ENCODE data around the gene HARS2.
A peak's percentile ranks its signal among the peaks of the same experiment; 100 is the strongest.
"Not testable (repeated sequence)": the region's sequence is repeated elsewhere in the genome, so short reads cannot be mapped to it uniquely, and the experiment has no call there.

Gene HARS2

GRCh38 chr5:140700177-140701144, 9.2 kb downstream of the HARS2 start, which contains the start of gene ZMAT2:
TSS of gene ZMAT2 (plus strand) at chr5:140700447. CDS start at chr5:140700461, 14 bp downstream.
- peak; percentile 89 for DNase-seq

GRCh38 chr5:140707812-140708211, 16.6 kb downstream of the HARS2 start:
- DNase-seq = no peak

GRCh38 chr5:140708787-140709186, 17.5 kb downstream of the HARS2 start:
- not testable (repeated sequence) for DNase-seq

- peak; percentile 95 for DNase-seq
Measured at GRCh38 chr5:140710899-140711552, 19.8 kb downstream of the HARS2 start.

- no peak for DNase-seq
Measured at GRCh38 chr5:140711794-140712193, 20.5 kb downstream of the HARS2 start.

- DNase-seq = no peak
Measured at GRCh38 chr5:140713562-140714094, 22.4 kb downstream of the HARS2 start.

GRCh38 chr5:140716238-140716637, 25.0 kb downstream of the HARS2 start:
- DNase-seq = not testable (repeated sequence)

GRCh38 chr5:140718266-140718592, 27.0 kb downstream of the HARS2 start:
- no peak for DNase-seq

GRCh38 chr5:140720738-140721137, 29.5 kb downstream of the HARS2 start:
- DNase-seq = not testable (repeated sequence)

GRCh38 chr5:140721395-140721794, 30.1 kb downstream of the HARS2 start:
- not testable (repeated sequence) for DNase-seq

- DNase-seq = peak; percentile 48
Measured at GRCh38 chr5:140725799-140726471, 34.7 kb downstream of the HARS2 start.

- DNase-seq = no peak
Measured at GRCh38 chr5:140733098-140733497, 41.8 kb downstream of the HARS2 start.

GRCh38 chr5:140734354-140734753, 43.1 kb downstream of the HARS2 start:
- no peak for DNase-seq

- DNase-seq = no peak
Measured at GRCh38 chr5:140737486-140737885, 46.2 kb downstream of the HARS2 start.

- DNase-seq = no peak
Measured at GRCh38 chr5:140741967-140742366, 50.7 kb downstream of the HARS2 start.

Data from activated T-cell treated with anti-CD3 and anti-CD28 coated beads for 4 hours (primary cell).